Panc1 (cell line): Measurements from ENCODE around the gene BCL2. TPM values are rescaled to one million over a fixed set of nuclear protein-coding genes. Genes with fewer than 3 reads are reported as not detected.

Experiments
- ATAC-seq: fragments of 200-7000 bp; cut with Tn5 transposase; 2 replicates; pipeline ENCODE4 v1.9.1; 2020; ENCODE audit warnings: mild to moderate bottlenecking, moderate library complexity
- BruUV-seq: library from RNA; stranded (reverse); fragments of 400-500 nt; replicated peaks from 2 replicates; lab custom pipeline; 2021; lab: Mats Ljungman, UMichigan
- CTCF ChIA-PET: fragments of 300-600 bp; sonication (Branson Sonifier 250); formaldehyde crosslinking; loops from one replicate; lab custom pipeline; 2022; ENCODE audit warnings: antibody characterized with exemption; lab: Charles Lee
- POLR2A ChIA-PET: fragments of 300-600 bp; sonication (Branson Sonifier 250); formaldehyde crosslinking; loops from one replicate; lab custom pipeline; 2022; ENCODE audit warnings: antibody characterized with exemption; lab: Charles Lee
- DNase-seq: peaks from one replicate; pipeline ENCODE4 v3.0.0-alpha.2; 2010; ENCODE audit warnings: low read depth, low spot score
- H3K27ac ChIP-seq: 2 replicates; pipeline ENCODE4 v1.5.1; 2011; ENCODE audit warnings: mild to moderate bottlenecking, low read length, inconsistent platforms
- H3K27me3 ChIP-seq: fragments of 200-500 bp; sonication (Bioruptor generic); 2 replicates; pipeline ENCODE4 v1.6.0; 2014; ENCODE audit warnings: low read length, inconsistent platforms; ENCODE audit not compliant: control insufficient read depth, insufficient read depth
- H3K36me3 ChIP-seq: fragments of 200-500 bp; sonication (Bioruptor generic); 2 replicates; pipeline ENCODE4 v1.5.1; 2014; ENCODE audit warnings: inconsistent platforms, mild to moderate bottlenecking, low read length, moderate library complexity; ENCODE audit not compliant: control insufficient read depth, insufficient read depth
- H3K4me1 ChIP-seq: 2 replicates; pipeline ENCODE4 v1.5.1; 2011; ENCODE audit warnings: inconsistent platforms, mild to moderate bottlenecking, low read length, moderate library complexity; ENCODE audit not compliant: control insufficient read depth, insufficient read depth
- H3K4me3 ChIP-seq, 2 experiments: 2 replicates each; pipeline ENCODE4 v1.5.1; 2011 to 2012; ENCODE audit warnings: low read depth in 2 of 2, low read length in 2 of 2, mild to moderate bottlenecking in 2 of 2, inconsistent platforms in 1 of 2, moderate library complexity in 1 of 2
- H3K9me3 ChIP-seq: fragments of 200-500 bp; sonication (Bioruptor generic); 2 replicates; pipeline ENCODE4 v1.5.1; 2014; ENCODE audit warnings: low read depth, mild to moderate bottlenecking, inconsistent platforms, low read length, moderate library complexity; ENCODE audit not compliant: control insufficient read depth, insufficient read depth
- POLR2AphosphoS5 ChIP-seq: IDR thresholded peaks from 2 replicates; pipeline ENCODE4 v1.6.1; 2012; ENCODE audit warnings: mild to moderate bottlenecking, low read depth, low read length, moderate library complexity
- SIN3A ChIP-seq: IDR thresholded peaks from 2 replicates; pipeline ENCODE4 v1.6.1; 2012; ENCODE audit warnings: low read depth, mild to moderate bottlenecking, low read length, moderate library complexity, borderline replicate concordance; ENCODE audit not compliant: insufficient read depth
- TCF7L2 ChIP-seq: IDR thresholded peaks from 2 replicates; pipeline ENCODE4 v1.6.1; 2011; ENCODE audit warnings: mild to moderate bottlenecking, low read depth, low read length, inconsistent platforms
- in situ Hi-C: cut with HindIII; loops from 2 replicates; pipeline ENCODE4 v1.10.0; 2016; ENCODE audit warnings: low sequenced_read_pairs, low pct_unique_long_range_greater_than_20kb
- intact Hi-C: fragments of 100-400 bp; cut with micrococcal nuclease; formaldehyde crosslinking; loops from one replicate; pipeline ENCODE4 v1.10.0; 2022; ENCODE audit not compliant: unreplicated experiment
- total RNA-seq: library from RNA; stranded (reverse); gene quantifications from one replicate; pipeline ENCODE4 v1.2.1, GENCODE V29; 2021; ENCODE audit not compliant: unreplicated experiment
- TF ChIP-seq, protein P1 (sequence below), 2 experiments: IDR thresholded peaks; 2 replicates each; pipeline ENCODE4 v1.6.1; 2011 to 2012; ENCODE audit warnings: low read depth in 2 of 2, control low read depth in 1 of 2, low read length in 1 of 2, mild to moderate bottlenecking in 1 of 2, moderate library complexity in 1 of 2; ENCODE audit not compliant: insufficient read depth in 1 of 2
- TF ChIP-seq, protein P2 (sequence below): fragments of 450-650 bp; IDR thresholded peaks from 2 replicates; pipeline ENCODE4 v1.5.1; 2017; ENCODE audit warnings: mild to moderate bottlenecking

Gene BCL2
- total RNA-seq, 1 experiment from 2014 or later, result 0.72 TPM

DNA sequence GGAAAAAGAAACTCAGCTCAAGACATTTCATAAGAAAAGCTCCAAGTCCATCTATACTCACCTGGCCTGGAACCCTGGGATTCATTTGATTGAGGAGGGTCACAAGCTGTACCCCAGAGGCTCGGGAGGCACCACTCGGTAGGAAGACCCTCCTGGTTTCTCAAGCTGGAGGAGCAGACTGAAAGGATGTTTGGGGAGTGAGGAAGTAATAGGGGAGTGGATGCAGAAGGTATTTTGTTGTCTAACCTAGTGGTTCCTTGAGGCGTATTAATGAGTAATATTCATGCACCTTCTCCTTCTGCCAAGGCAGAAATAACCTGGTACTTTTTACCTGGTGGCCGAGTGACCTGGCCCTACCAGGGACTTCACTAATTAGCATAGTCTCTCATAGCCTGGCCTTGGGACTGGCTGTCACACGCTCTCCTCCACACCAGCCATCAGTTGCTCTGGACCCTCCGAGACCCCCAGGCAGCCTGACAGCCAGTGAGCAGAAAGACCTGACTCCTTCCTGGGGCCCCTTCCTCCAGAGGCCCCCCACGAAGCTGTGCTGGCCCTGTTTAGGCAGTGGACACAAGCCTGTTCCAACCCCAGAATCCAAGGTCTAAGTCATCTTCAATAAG is 161.4 kb downstream of the BCL2 start:
- no peak overlapping the region for H3K27ac ChIP-seq

DNA sequence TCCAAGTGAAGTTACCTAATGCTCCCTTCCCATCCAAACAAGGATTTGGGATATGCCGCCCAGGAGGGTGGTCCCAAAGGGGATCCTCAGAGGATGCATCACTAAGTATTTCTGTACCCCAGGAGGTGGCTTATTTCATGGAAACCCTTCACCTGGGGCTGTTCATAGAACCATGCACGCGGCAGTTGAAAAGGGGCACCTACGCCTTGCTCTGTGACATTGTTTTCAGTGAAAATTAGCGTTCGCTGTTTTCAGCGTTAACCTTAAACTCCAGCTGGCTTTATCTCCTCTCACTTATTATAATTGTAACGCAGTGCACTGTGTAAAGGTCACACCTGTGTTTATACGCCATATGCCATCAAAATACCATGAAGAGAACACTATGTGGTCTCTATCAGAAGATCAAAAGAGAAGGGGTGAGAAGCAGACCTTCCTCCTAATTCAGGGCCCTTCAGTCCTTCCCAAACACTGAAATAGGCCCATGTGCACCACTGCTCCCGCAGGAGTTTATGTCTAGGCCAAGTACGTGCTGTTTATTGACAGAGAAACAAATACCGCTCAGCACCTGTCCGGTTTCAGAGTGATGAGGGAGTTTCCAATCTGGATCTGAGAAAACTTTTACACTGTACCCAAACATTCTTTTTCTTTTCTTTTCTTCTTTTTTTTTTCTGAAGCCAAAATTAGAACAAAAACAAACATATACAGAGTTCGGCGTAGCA is 162.1 kb downstream of the BCL2 start:
- no TSS peak for BruUV-seq
- TF ChIP-seq POLR2AphosphoS5, result no peak
- TF ChIP-seq, protein P1, sequence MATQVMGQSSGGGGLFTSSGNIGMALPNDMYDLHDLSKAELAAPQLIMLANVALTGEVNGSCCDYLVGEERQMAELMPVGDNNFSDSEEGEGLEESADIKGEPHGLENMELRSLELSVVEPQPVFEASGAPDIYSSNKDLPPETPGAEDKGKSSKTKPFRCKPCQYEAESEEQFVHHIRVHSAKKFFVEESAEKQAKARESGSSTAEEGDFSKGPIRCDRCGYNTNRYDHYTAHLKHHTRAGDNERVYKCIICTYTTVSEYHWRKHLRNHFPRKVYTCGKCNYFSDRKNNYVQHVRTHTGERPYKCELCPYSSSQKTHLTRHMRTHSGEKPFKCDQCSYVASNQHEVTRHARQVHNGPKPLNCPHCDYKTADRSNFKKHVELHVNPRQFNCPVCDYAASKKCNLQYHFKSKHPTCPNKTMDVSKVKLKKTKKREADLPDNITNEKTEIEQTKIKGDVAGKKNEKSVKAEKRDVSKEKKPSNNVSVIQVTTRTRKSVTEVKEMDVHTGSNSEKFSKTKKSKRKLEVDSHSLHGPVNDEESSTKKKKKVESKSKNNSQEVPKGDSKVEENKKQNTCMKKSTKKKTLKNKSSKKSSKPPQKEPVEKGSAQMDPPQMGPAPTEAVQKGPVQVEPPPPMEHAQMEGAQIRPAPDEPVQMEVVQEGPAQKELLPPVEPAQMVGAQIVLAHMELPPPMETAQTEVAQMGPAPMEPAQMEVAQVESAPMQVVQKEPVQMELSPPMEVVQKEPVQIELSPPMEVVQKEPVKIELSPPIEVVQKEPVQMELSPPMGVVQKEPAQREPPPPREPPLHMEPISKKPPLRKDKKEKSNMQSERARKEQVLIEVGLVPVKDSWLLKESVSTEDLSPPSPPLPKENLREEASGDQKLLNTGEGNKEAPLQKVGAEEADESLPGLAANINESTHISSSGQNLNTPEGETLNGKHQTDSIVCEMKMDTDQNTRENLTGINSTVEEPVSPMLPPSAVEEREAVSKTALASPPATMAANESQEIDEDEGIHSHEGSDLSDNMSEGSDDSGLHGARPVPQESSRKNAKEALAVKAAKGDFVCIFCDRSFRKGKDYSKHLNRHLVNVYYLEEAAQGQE (IDR thresholded peaks at IDR 0.05; ENCODE audit: insufficient read depth in 1 of 2, low read depth in 2 of 2, low read length in 1 of 2), result no peak
- no peak for TF ChIP-seq SIN3A
- TF ChIP-seq TCF7L2, result no peak
- in situ Hi-C loops, result no loop called here
- CTCF ChIA-PET, result no interaction called here
- POLR2A ChIA-PET, result no interaction called here
- ATAC-seq, result no peak
- no peak for DNase-seq
- Histone ChIP-seq H3K27ac (no peak overlapping the region), H3K4me3 (no peak overlapping the region), H3K36me3 (no peaks in the 10 kb centered on the region), H3K4me1 (no peaks in the 10 kb centered on the region), H3K27me3 (no peaks in the 10 kb centered on the region; the same call in 1 of the 2 replicates), H3K9me3 (no peaks in the 10 kb centered on the region)
- intact Hi-C loops, result no loop called here

More for the DNA sequence above, 161.4 kb downstream of the BCL2 start:
- ATAC-seq (no peak), DNase-seq (no peak)
- POLR2A ChIA-PET, result no interaction called here
- Histone ChIP-seq H3K9me3 (no peaks in the 10 kb centered on the region), H3K27me3 (no peaks in the 10 kb centered on the region; the same call in 1 of the 2 replicates), H3K4me1 (no peaks in the 10 kb centered on the region), H3K4me3 (no peak overlapping the region), H3K36me3 (no peaks in the 10 kb centered on the region)
- in situ Hi-C loops, result no loop called here
- CTCF ChIA-PET, result no interaction called here
- no TSS peak for BruUV-seq
- no peak for TF ChIP-seq POLR2AphosphoS5
- TF ChIP-seq, protein P2, sequence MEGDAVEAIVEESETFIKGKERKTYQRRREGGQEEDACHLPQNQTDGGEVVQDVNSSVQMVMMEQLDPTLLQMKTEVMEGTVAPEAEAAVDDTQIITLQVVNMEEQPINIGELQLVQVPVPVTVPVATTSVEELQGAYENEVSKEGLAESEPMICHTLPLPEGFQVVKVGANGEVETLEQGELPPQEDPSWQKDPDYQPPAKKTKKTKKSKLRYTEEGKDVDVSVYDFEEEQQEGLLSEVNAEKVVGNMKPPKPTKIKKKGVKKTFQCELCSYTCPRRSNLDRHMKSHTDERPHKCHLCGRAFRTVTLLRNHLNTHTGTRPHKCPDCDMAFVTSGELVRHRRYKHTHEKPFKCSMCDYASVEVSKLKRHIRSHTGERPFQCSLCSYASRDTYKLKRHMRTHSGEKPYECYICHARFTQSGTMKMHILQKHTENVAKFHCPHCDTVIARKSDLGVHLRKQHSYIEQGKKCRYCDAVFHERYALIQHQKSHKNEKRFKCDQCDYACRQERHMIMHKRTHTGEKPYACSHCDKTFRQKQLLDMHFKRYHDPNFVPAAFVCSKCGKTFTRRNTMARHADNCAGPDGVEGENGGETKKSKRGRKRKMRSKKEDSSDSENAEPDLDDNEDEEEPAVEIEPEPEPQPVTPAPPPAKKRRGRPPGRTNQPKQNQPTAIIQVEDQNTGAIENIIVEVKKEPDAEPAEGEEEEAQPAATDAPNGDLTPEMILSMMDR, result no peak
- TF ChIP-seq, protein P1 (IDR thresholded peaks at IDR 0.05; ENCODE audit: insufficient read depth in 1 of 2, low read depth in 2 of 2, low read length in 1 of 2), result no peak
- no peak for TF ChIP-seq SIN3A
- TF ChIP-seq TCF7L2, result no peak
- intact Hi-C loops, result no loop called here
